A673 (cell line): ENCODE data around the gene VTA1. TPM values are rescaled to one million over a fixed set of nuclear protein-coding genes. Genes with fewer than 3 reads are reported as not detected.

ENCODE experiments used
- BruUV-seq: library from RNA; stranded (reverse); fragments of 400-500 nt; replicated peaks from 2 replicates; lab custom pipeline; 2021; lab: Mats Ljungman, UMichigan
- CTCF ChIA-PET: fragments of 300-600 bp; sonication (Branson Sonifier 250); formaldehyde crosslinking; loops from one replicate; lab custom pipeline; 2022; ENCODE audit warnings: antibody characterized with exemption; lab: Charles Lee
- POLR2A ChIA-PET: fragments of 300-600 bp; sonication (Branson Sonifier 250); formaldehyde crosslinking; loops from one replicate; lab custom pipeline; 2022; ENCODE audit warnings: antibody characterized with exemption; ENCODE audit not compliant: low non-redundant PET; lab: Charles Lee
- DNase-seq: peaks from one replicate; pipeline ENCODE4 v3.0.0-alpha.2; 2015; ENCODE audit warnings: low spot score
- H3K27ac ChIP-seq: fragments of 200-600 bp; sonication (generic); 2 replicates; pipeline ENCODE4 v1.5.1; 2016; ENCODE audit warnings: mixed run types, low read depth, mild to moderate bottlenecking, mixed read lengths, antibody characterized with exemption, low read length; ENCODE audit not compliant: poor library complexity, severe bottlenecking
- H3K27me3 ChIP-seq: fragments of 200-600 bp; sonication (generic); replicated peaks from 2 replicates; pipeline ENCODE4 v1.6.1; 2017; ENCODE audit warnings: mixed run types, low read depth, mild to moderate bottlenecking, mixed read lengths, antibody characterized with exemption, low read length; ENCODE audit not compliant: insufficient read depth, poor library complexity
- H3K36me3 ChIP-seq: fragments of 200-600 bp; sonication (generic); 2 replicates; pipeline ENCODE4 v1.6.1; 2016; ENCODE audit warnings: mixed run types, mild to moderate bottlenecking, mixed read lengths, antibody characterized with exemption, low read length; ENCODE audit not compliant: insufficient read depth, poor library complexity, severe bottlenecking
- H3K4me1 ChIP-seq: fragments of 200-600 bp; sonication (generic); 2 replicates; pipeline ENCODE4 v1.6.1; 2017; ENCODE audit warnings: mixed run types, mild to moderate bottlenecking, mixed read lengths, antibody characterized with exemption, low read length; ENCODE audit not compliant: insufficient read depth, poor library complexity, severe bottlenecking
- H3K4me3 ChIP-seq: fragments of 200-600 bp; sonication (generic); 2 replicates; pipeline ENCODE4 v1.5.1; 2016; ENCODE audit warnings: low read depth, mixed run types, mild to moderate bottlenecking, mixed read lengths, low read length; ENCODE audit not compliant: poor library complexity, severe bottlenecking
- H3K9me3 ChIP-seq: fragments of 200-600 bp; sonication (generic); 2 replicates; pipeline ENCODE4 v1.6.1; 2016; ENCODE audit warnings: mixed run types, low read depth, mild to moderate bottlenecking, mixed read lengths, antibody characterized with exemption, low read length; ENCODE audit not compliant: poor library complexity, severe bottlenecking
- EZH2 ChIP-seq: fragments of 200-600 bp; sonication (generic); IDR thresholded peaks from 2 replicates; pipeline ENCODE4 v1.6.1; 2017; ENCODE audit warnings: borderline replicate concordance, low read depth, mild to moderate bottlenecking, mixed read lengths, antibody characterized with exemption, low read length; ENCODE audit not compliant: poor library complexity, severe bottlenecking
- intact Hi-C: fragments of 100-400 bp; cut with micrococcal nuclease; formaldehyde crosslinking; loops from one replicate; pipeline ENCODE4 v1.10.0; 2022; ENCODE audit not compliant: unreplicated experiment
- total RNA-seq: library from RNA; stranded (reverse); gene quantifications from 2 replicates; pipeline ENCODE4 v1.2.3, GENCODE V29; 2021
- TF ChIP-seq, protein P1 (sequence below): fragments of 300-800, 200-600 bp; sonication (generic); conservative IDR thresholded peaks from 2 replicates; pipeline ENCODE4 v1.5.1; 2017; ENCODE audit warnings: low read depth, mild to moderate bottlenecking, antibody characterized with exemption, low read length, moderate library complexity, mixed read lengths

The VTA1 gene
- total RNA-seq, 1 experiment from 2014 or later, result 75.4 TPM

DNA sequence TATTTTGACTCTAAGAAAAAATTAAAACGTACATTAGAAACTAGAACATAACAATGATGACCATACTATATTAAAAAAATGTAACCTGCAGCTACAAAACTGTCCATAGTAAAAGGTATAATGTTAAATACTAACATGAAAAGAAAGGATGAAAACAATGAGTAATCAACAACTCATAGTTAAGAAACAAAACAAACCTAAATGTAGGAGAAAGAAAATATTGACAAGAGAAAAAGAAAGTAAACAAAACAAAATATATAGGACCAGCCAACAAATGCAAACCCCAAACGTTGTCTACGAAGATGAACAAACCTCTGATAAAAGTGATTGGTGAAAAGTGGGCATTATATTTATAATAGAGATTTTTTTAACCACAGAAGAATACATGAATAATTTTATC is 113.7 kb downstream of the VTA1 start:
- ChIA-PET POLR2A (no interaction called here), CTCF (no interaction called here)
- Histone ChIP-seq H3K27me3 (no peaks in the 10 kb centered on the region), H3K4me1 (no peaks in the 10 kb centered on the region), H3K4me3 (no peak overlapping the region), H3K36me3 (no peaks in the 10 kb centered on the region), H3K27ac (no peak overlapping the region), H3K9me3 (no peaks in the 10 kb centered on the region)
- TF ChIP-seq, protein P1, sequence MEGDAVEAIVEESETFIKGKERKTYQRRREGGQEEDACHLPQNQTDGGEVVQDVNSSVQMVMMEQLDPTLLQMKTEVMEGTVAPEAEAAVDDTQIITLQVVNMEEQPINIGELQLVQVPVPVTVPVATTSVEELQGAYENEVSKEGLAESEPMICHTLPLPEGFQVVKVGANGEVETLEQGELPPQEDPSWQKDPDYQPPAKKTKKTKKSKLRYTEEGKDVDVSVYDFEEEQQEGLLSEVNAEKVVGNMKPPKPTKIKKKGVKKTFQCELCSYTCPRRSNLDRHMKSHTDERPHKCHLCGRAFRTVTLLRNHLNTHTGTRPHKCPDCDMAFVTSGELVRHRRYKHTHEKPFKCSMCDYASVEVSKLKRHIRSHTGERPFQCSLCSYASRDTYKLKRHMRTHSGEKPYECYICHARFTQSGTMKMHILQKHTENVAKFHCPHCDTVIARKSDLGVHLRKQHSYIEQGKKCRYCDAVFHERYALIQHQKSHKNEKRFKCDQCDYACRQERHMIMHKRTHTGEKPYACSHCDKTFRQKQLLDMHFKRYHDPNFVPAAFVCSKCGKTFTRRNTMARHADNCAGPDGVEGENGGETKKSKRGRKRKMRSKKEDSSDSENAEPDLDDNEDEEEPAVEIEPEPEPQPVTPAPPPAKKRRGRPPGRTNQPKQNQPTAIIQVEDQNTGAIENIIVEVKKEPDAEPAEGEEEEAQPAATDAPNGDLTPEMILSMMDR, result no peak
- TF ChIP-seq EZH2, result no peak
- no peak for DNase-seq
- intact Hi-C loops, result no loop called here
- BruUV-seq, result no TSS peak

DNA sequence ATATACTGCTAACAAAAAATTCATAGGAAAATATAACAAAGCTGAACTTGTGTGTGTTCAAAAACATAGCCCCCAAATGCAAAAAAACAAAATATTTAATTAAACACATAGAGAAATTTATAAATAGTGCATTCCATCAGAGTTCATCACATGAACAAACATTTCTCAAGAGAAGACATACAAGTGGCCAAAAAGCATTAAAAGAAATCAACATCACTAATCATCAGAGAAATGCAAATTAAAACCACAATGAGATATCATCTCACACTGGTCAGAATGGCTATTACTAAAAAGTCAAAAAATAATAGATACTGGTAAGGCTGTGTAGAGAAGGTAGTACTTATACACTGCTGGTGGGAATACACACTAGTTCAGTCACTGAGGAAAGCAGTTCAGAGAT is 115.2 kb downstream of the VTA1 start:
- Histone ChIP-seq H3K27me3 (no peaks in the 10 kb centered on the region), H3K36me3 (no peaks in the 10 kb centered on the region), H3K9me3 (no peaks in the 10 kb centered on the region), H3K4me1 (no peaks in the 10 kb centered on the region), H3K27ac (no peak overlapping the region), H3K4me3 (no peak overlapping the region)
- TF ChIP-seq, protein P1, result no peak
- TF ChIP-seq EZH2, result no peak
- intact Hi-C loops, result no loop called here
- POLR2A ChIA-PET, result no interaction called here
- no TSS peak for BruUV-seq
- CTCF ChIA-PET, result no interaction called here
- no peak for DNase-seq

DNA sequence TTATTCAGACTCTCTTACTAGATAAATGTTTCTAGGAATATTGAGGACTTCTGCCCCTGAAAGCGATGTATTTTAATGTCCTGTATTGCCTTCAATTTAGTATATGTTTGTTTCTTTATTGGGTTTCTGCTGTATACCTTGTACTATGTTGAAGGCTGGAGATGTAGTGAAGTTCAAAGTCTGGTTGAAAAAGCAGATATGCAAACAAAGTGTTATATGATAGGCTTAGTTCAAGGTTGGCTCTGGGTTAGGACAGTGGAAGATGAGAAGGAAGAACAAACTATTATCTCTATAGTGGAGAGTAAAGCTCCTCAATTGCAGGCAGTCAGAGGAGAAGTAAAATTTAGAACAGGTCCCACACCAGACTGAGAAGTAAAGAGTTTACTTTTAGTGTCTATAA is 118.4 kb downstream of the VTA1 start:
- BruUV-seq, result no TSS peak
- Histone ChIP-seq H3K27ac (no peak overlapping the region), H3K4me1 (no peaks in the 10 kb centered on the region), H3K36me3 (no peaks in the 10 kb centered on the region), H3K4me3 (no peak overlapping the region), H3K9me3 (no peaks in the 10 kb centered on the region), H3K27me3 (no peaks in the 10 kb centered on the region)
- TF ChIP-seq EZH2, result no peak
- TF ChIP-seq, protein P1, result no peak
- POLR2A ChIA-PET, result interaction anchor here (0.6 kb wide), 1 partner anchor 406 kb away, joined by 3 read pairs; no protein-coding TSS in a partner anchor
- DNase-seq, result no peak
- CTCF ChIA-PET, result no interaction called here
- intact Hi-C loops, result no loop called here
